Transverse colon (tissue), 4 donors: Measurements from ENCODE around the gene DGKH. TPM values are rescaled to one million over a fixed set of nuclear protein-coding genes. Genes with fewer than 3 reads are reported as not detected.

Experiments used
- DNase-seq: peaks from one replicate; pipeline ENCODE4 v3.0.0-alpha.2; 2019
- H3K27ac ChIP-seq, 4 donors: fragments of 200-600 bp; sonication (generic); 2 replicates each; pipeline ENCODE4 v1.5.1; 2016 to 2018; ENCODE audit warnings: inconsistent platforms in 4 of 4
- H3K27me3 ChIP-seq: fragments of 200-600 bp; sonication (generic); 2 replicates; pipeline ENCODE4 v1.5.1; 2017; ENCODE audit warnings: inconsistent platforms
- H3K36me3 ChIP-seq, 4 donors: fragments of 200-600 bp; sonication (generic); 2 replicates each; pipeline ENCODE4 v1.5.1; 2017 to 2019; ENCODE audit warnings: inconsistent platforms in 4 of 4
- H3K4me1 ChIP-seq, 4 donors: fragments of 200-600 bp; sonication (generic); 2 replicates each; pipeline ENCODE4 v1.5.1; 2017 to 2020; ENCODE audit warnings: inconsistent platforms in 4 of 4
- H3K4me3 ChIP-seq, 4 donors: fragments of 200-600 bp; sonication (generic); 1 replicate in 1 of 4; 2 replicates in 3 of 4; pipeline versions ENCODE4 v1.5.1 to v1.6.1; 2017 to 2019; ENCODE audit warnings: inconsistent platforms in 4 of 4
- H3K9me3 ChIP-seq, 2 donors: fragments of 200-600 bp; sonication (generic); 2 replicates each; pipeline ENCODE4 v1.5.1; 2017 to 2019; ENCODE audit warnings: inconsistent platforms in 2 of 2
- CTCF ChIP-seq, 5 experiments: fragments of 200-600 bp in 3 of 5; fragments of 450-650 bp in 2 of 5; sonication (generic) in 3 of 5; IDR thresholded peaks; 1 replicate in 2 of 5; 2 replicates in 3 of 5; pipeline ENCODE4 v1.5.1; 2016 to 2017; ENCODE audit warnings: antibody characterized with exemption in 5 of 5, inconsistent platforms in 3 of 5, mild to moderate bottlenecking in 2 of 5, moderate library complexity in 1 of 5
- EP300 ChIP-seq: sonication (generic); formaldehyde crosslinking; IDR thresholded peaks from one replicate; pipeline ENCODE4 v1.6.1; 2017; ENCODE audit warnings: antibody characterized with exemption, low read depth
- POLR2A ChIP-seq: fragments of 450-650 bp; IDR thresholded peaks from one replicate; pipeline ENCODE4 v1.6.1; 2016; ENCODE audit warnings: antibody characterized with exemption, mild to moderate bottlenecking, moderate library complexity
- POLR2AphosphoS5 ChIP-seq, 3 donors: sonication (generic); formaldehyde crosslinking; IDR thresholded peaks; one replicate each; pipeline ENCODE4 v1.6.1; 2016; ENCODE audit warnings: antibody characterized with exemption in 3 of 3
- WGBS, 2 donors: methylation state at CpG; one replicate each; pipeline ENCODE4 v1.1.5; 2018; ENCODE audit warnings: low coverage in 1 of 2; 5-methylcytosine and 5-hydroxymethylcytosine counted together
- in situ Hi-C, 4 donors: fragments of 200-750 bp; cut with MboI; loops; one replicate each; pipeline versions ENCODE4 v1.15.0 to v1.15.1; 2017; ENCODE audit warnings: low sequenced_read_pairs in 3 of 4, low pct_ligation_motif_present in 1 of 4, low pct_unique_long_range_greater_than_20kb in 1 of 4
- intact Hi-C: fragments of 100-400 bp; cut with DNase I; formaldehyde crosslinking; loops from one replicate; pipeline ENCODE4 v1.15.1; 2023; ENCODE audit warnings: low total_unique reads
- total RNA-seq, 4 donors: library from RNA; depleted of rRNA; stranded (reverse); fragments of >200 nt; gene quantifications; one replicate each; pipeline ENCODE4 v1.1.0, GENCODE V29; 2016

The DGKH gene
- total RNA-seq, 4 donors from 2014 or later: 19.4 to 35.6 (median 25.0) TPM

DNA sequence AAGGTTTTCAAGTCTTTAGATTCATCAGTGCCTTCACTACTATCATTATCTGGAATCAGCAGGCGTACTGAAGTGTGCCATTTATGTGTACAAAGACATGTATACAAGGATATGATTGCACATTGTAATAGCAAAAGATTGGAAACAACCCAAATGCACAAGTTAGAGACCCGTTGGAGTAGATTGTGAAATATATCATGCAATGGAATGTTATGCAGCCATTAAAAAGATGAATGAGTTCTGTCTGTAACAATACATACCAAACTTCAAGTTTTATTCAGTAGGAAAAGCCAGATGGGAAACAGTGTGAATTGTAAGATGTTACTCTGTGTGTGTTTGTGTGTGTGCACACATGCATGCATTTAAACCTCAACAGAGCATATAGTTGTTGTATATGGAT, 97.9 kb downstream of the DGKH start:
- no peaks in the 10 kb centered on the region for H3K4me1 ChIP-seq
- 54 to 82% methylated on average over 1 to 2 of the region's 2 CpGs for WGBS, 2 donors
- H3K4me3 ChIP-seq: no peak overlapping the region
- no peaks in the 10 kb centered on the region for H3K36me3 ChIP-seq
- no peaks in the 10 kb centered on the region for H3K9me3 ChIP-seq
- TF ChIP-seq EP300 (no peak), POLR2AphosphoS5 (IDR thresholded peaks at IDR 0.05) (no peak), POLR2A (no peak), CTCF (IDR thresholded peaks at IDR 0.05) (no peak)
- no peaks in the 10 kb centered on the region for H3K27me3 ChIP-seq
- no peak overlapping the region for H3K27ac ChIP-seq
- intact Hi-C loops (no loop called here), in situ Hi-C loops (no loop called here)
- DNase-seq: no peak

DNA sequence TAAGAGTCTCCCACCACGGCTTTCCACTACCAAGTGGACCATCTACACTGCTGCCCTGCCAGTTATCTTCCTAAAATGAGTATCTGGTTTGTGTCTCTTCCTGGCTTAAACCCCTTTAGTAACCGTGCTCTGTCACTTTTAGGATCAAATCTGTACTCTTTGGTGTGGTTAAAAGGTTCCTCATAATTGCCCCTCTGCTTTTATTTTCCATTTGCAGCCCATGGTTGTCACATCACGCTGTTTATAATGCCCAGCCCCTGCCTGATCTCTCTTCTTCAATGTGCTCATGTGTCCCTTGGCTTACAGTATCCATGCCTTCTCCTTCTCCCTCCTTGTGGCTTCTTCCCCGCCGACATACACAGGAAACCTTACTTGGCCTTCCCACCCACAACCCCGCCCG, 100.1 kb downstream of the DGKH start:
- intact Hi-C loops: no loop called here

GRCh38 chr13:42149136-42149535, 100.7 kb downstream of the DGKH start:
- no peak for DNase-seq
- in situ Hi-C loops: no loop called here
- no peaks in the 10 kb centered on the region for H3K4me1 ChIP-seq
- H3K4me3 ChIP-seq: no peak overlapping the region
- H3K27me3 ChIP-seq: no peaks in the 10 kb centered on the region
- WGBS, 2 donors: 65 to 94% methylated on average over 2 to 4 of the region's 4 CpGs
- no peak for TF ChIP-seq EP300
- TF ChIP-seq CTCF (IDR thresholded peaks at IDR 0.05): no peak
- H3K27ac ChIP-seq: no peak overlapping the region
- H3K9me3 ChIP-seq: no peaks in the 10 kb centered on the region
- no peaks in the 10 kb centered on the region for H3K36me3 ChIP-seq
- intact Hi-C loops: no loop called here

More for the DNA sequence above, 100.1 kb downstream of the DGKH start:
- in situ Hi-C loops: no loop called here
- Histone ChIP-seq H3K27me3 (no peaks in the 10 kb centered on the region), H3K4me3 (no peak overlapping the region), H3K36me3 (no peaks in the 10 kb centered on the region), H3K9me3 (no peaks in the 10 kb centered on the region), H3K4me1 (no peaks in the 10 kb centered on the region), H3K27ac (no peak overlapping the region)
- no peak for DNase-seq
- 81 to 100% methylated on average over 1 to 7 of the region's 7 CpGs for WGBS, 2 donors
- TF ChIP-seq CTCF (IDR thresholded peaks at IDR 0.05) (no peak), EP300 (no peak), POLR2A (no peak), POLR2AphosphoS5 (IDR thresholded peaks at IDR 0.05) (no peak)

DNA sequence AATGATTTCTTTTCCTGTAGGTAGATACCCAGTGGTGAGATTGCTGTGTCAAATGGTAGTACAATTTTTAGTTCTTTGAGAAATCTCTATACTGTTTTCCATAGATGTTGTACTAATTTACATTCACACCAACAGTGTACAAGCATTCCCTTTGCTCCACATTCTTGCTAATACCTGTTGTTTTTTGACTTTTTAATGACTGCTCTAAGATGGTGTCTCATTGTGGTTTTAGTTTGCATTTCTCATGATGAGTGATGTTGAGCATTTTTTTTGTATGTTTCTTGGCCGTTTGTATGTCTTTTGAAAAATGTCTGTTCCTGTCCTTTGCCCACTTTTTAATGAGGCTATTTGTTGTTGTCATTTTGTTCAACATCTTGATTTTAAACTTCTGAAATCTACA, 103.3 kb downstream of the DGKH start:
- Histone ChIP-seq H3K4me1 (no peaks in the 10 kb centered on the region), H3K36me3 (peaks cover 0 to 12% (median 0%) of the 10 kb centered on the region in 4 donors), H3K4me3 (no peak overlapping the region), H3K9me3 (no peaks in the 10 kb centered on the region), H3K27ac (no peak overlapping the region), H3K27me3 (no peaks in the 10 kb centered on the region)
- in situ Hi-C loops: no loop called here
- WGBS, 2 donors: 70 to 82% methylated on average over 1 of the region's 1 CpG
- no peak for DNase-seq
- TF ChIP-seq POLR2AphosphoS5 (IDR thresholded peaks at IDR 0.05): no peak
- TF ChIP-seq POLR2A: no peak
- no peak for TF ChIP-seq EP300
- TF ChIP-seq CTCF (IDR thresholded peaks at IDR 0.05): no peak
- intact Hi-C loops: no loop called here
